Esophagus squamous epithelium (tissue), 4 donors: ENCODE measurements around the gene SH3PXD2B.

Experiments
- POLR2A ChIP-seq, 4 donors: fragments of 450-650 bp; IDR thresholded peaks; one replicate each; pipeline ENCODE4 v1.6.1; 2017; ENCODE audit warnings: antibody characterized with exemption in 4 of 4, mild to moderate bottlenecking in 4 of 4, moderate library complexity in 3 of 4
- TF ChIP-seq, protein P1 (sequence below), 6 experiments: fragments of 450-650 bp in 4 of 6; fragments of 200-600 bp in 2 of 6; sonication (generic) in 2 of 6; IDR thresholded peaks; one replicate each; pipeline ENCODE4 v1.5.1; 2016 to 2019; ENCODE audit warnings: antibody characterized with exemption in 6 of 6, mild to moderate bottlenecking in 4 of 6, moderate library complexity in 4 of 6

DNA sequence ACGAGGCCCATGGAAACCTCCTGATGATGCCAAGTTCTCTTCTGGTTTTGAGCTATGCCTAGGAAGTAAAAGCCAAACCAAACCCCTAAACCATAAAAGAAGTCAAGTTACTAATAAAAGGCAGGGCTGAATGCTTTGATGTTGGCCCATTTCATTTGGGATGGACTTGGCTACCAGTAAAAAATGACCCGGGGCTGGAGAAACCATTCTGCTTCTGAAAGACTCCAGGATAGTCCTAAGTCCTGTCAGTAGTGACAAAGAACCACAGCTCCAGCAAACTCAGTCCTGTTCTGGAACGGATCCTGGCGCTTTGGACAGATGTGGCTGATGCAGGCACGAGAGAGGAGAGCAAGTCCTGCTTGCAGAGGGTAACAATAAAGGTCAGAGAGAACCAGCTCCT, 68.6 kb downstream of the SH3PXD2B start:
- TF ChIP-seq, protein P1, sequence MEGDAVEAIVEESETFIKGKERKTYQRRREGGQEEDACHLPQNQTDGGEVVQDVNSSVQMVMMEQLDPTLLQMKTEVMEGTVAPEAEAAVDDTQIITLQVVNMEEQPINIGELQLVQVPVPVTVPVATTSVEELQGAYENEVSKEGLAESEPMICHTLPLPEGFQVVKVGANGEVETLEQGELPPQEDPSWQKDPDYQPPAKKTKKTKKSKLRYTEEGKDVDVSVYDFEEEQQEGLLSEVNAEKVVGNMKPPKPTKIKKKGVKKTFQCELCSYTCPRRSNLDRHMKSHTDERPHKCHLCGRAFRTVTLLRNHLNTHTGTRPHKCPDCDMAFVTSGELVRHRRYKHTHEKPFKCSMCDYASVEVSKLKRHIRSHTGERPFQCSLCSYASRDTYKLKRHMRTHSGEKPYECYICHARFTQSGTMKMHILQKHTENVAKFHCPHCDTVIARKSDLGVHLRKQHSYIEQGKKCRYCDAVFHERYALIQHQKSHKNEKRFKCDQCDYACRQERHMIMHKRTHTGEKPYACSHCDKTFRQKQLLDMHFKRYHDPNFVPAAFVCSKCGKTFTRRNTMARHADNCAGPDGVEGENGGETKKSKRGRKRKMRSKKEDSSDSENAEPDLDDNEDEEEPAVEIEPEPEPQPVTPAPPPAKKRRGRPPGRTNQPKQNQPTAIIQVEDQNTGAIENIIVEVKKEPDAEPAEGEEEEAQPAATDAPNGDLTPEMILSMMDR (IDR thresholded peaks at IDR 0.05), result no peak
- TF ChIP-seq POLR2A (IDR thresholded peaks at IDR 0.05), result no peak
